Measurements from ENCODE around the gene TMEM198.

Gene TMEM198

GRCh38 chr2:219526320-219527075 is 17.3 kb upstream of the TMEM198 start:
- no peak for DNase-seq

- DNase-seq: no peak
Measured at GRCh38 chr2:219527076-219527394, 16.8 kb upstream of the TMEM198 start.

DNA sequence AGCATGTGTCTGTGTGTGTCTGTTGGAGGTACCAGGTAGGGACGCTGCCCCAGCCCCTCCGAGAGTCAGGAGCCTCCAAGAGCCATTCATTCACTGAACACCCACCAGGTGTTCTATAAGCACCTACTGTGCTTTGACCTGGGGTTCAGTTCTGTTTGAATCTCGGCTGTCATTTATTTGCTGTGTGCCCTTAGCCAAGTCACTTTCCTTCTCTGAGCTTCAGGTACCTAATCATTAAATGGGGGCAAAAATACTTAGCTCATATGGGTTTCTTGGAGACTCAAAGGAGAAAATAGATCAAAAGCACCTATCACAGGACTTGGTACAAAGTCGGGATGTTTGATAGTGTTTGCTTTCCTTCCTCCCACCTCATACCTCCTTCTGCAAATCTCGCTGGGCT is 16.4 kb upstream of the TMEM198 start:
- DNase-seq: no peak

GRCh38 chr2:219530048-219530963 is 13.5 kb upstream of the TMEM198 start:
- DNase-seq: peak; percentile 68

- no peak for DNase-seq
Measured at GRCh38 chr2:219531639-219532377, 12.0 kb upstream of the TMEM198 start.

- no peak for DNase-seq
Measured at GRCh38 chr2:219532378-219532649, 11.5 kb upstream of the TMEM198 start.

- no peak for DNase-seq
Measured at GRCh38 chr2:219533930-219534661, 9.7 kb upstream of the TMEM198 start.

GRCh38 chr2:219536425-219536824 is 7.4 kb upstream of the TMEM198 start:
- no peak for DNase-seq

DNA sequence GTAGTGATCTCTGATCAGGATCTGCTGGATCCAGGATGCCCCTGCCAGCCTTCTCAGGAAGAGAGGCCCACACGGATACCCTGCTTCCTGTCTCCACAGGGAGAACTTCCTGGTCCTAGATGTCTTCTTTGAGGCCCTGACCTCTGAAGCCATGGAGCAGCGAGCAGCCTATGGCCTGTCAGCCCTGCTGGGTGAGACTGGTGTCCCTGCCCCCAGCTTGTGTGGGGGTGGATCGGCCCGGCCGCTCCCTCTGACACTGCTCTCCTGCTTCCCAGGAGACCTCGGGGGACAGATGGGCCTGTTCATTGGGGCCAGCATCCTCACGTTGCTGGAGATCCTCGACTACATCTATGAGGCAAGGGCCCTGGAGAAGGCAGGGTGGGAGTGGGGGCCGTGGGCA is 6.9 kb upstream of the TMEM198 start:
- DNase-seq: no peak

DNA sequence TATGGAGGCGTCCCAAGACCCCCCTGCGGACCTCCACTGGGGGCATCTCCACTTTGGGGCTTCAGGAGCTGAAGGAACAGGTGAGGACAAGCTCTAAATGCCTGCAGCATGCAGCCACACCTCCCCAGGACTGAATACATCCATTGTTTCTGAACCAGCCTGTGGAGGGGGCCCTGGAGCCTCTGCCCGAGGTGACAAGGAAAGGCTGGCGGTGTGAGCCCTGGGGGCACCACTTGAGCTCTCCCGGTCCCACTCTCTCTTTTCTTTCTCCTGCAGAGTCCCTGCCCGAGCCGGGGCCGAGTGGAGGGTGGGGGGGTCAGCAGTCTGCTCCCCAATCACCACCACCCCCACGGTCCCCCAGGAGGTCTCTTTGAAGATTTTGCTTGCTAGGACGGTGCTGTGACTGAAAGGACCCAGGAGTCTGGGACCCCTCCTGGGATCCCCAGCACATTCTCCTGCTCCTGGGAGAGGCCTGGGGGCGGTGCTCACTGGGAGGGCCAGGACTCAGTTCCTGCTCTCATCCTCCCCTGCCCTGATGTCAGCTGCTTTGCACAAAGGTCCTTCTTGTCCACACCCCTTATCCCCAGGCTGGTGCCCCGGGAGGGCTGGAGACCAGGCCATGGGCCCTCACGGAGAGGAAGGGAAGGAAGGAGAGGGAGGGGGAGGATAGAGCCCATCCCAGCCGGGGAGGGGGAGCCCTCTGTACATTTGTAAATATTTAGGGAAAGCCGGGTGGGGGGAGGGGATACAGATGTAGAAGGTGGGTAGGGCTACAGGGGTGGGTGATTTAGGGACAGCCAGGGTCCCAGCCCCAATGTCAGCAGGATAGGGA is 6.0 kb upstream of the TMEM198 start:
- no peak for DNase-seq

- no peak for DNase-seq
Measured at GRCh38 chr2:219538504-219538951, 5.3 kb upstream of the TMEM198 start.

- no peak for DNase-seq
Measured at GRCh38 chr2:219538956-219539788, 4.7 kb upstream of the TMEM198 start.

DNA sequence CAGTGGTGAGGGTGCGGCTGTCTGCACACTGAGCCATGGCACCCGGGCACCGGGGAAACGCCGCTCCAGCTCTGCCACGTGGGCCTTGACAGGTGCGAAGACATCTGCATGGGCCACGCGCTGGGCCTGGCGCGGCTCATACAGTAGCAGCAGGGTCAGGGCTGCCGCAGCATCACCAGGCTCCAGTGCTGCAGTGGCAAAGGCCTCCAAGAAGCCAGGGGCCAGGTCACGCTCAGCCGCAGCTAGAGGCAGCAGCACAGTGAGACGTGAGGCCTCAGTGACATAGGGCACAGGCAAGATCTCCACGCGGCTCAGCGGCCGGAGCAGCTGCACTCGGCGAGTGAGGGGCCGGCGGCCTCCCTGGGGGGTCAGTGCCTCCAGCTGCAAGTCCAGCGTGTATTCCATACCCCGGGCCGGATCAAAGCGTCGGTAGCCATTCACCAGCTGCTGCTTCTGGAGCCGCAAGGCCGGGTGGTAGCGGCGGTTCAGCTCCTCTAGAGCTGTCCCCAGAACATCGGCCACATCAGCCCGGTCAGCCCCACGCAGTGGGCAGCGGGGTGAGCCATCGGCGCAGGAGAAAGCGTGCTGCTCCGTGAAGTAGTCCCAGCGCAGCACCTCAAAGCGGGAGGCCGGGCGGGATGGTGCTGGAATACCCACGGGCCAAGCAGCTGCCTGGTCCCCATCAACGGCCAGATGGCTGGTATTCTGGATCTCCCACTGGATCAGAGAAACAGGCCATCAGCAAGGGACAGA is 3.7 kb upstream of the TMEM198 start:
- DNase-seq: no peak

DNA sequence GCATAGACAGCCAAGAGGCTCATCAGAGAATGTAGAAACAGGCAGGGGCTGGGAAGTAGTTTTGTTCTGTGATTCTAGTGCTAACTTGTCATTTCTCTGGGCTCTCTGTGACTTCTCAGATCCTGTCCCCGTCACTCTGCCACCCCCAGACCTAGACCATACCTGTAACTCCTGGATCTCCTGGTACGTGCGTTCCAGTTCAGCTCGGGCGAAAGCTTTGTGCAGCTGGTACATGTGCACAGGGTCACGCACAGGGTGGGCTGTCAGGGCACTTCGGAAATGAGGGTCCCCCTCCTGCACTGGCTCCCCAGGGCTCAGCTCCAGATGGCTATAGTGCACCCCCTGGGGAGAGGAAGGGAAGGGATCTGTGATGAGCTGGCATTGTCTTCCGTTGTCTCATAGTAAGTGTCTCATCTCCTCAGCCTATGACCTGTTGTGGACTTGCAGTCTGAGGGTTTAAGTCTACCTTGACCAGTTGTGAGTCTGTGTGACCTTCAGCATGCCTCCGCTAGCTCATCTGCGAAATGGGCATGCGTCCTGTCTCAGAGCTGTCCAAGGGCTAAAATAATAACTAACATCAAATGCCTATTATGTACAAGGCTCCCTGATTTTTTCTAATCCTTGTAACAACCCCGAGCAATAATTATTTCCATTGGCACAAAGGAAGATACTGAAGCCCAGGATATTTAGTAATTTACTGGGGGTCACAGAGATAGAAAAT is 2.9 kb upstream of the TMEM198 start:
- no peak for DNase-seq

- peak; percentile 80 for DNase-seq
Measured at GRCh38 chr2:219541611-219542180, 2.1 kb upstream of the TMEM198 start.

- no peak for DNase-seq
Measured at GRCh38 chr2:219542931-219543595, 765 bp upstream of the TMEM198 start.

DNA sequence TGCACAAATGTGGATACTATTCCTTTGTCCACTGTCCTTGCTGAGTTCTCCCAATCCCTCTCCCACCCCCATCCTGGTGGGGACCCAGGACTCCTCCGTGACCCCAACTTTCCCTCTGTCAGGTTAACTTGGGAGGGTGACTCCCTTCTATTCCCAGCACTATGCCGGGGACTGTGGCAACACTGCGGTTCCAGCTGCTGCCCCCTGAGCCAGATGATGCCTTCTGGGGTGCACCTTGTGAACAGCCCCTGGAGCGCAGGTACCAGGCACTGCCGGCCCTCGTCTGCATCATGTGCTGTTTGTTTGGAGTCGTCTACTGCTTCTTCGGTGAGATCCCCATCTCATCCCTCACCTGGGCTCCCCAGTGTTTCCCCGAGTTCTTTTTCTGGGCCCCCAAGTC is 739 bp downstream of the TMEM198 start:
- no peak for DNase-seq

DNA sequence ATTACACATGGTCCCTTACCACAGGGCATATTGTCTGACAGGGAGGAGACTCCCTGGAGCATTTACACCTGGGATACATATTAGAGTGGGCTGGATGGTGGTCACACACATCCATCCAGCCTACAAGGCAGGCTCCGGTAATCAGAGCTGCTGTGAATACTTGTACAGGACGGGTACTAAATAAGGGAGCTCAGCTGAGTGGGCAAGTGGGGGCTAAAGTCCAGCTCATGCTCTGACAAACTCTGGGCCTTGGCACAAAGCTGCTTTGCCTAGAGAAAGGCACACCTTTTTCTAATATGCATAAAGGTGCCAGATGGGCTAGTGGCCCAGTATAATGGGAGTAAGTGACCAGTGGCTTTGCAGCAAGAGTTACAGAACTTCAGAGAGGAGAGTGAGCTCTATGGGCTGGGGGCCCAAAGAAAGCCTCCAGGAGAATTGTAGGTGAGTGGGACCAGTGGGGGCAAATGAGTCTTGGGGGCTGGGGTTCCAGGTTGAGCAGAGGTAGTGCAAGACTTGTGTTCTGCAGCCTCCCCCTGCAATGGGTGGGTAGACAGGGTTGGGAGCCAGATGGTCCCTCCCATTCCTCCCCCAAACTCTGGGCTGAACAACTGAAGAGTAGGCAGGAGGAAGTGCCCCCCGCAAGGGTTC is 1.6 kb downstream of the TMEM198 start:
- no peak for DNase-seq

Data from GDM1 (cell line).